Mesodermal cell (in vitro differentiated cells): ENCODE data around the gene B4GALT2.

ENCODE experiments used
- H3K27ac ChIP-seq: 2 replicates; pipeline ENCODE4 v1.7.0; 2013; ENCODE audit warnings: mild to moderate bottlenecking, low read depth, low read length, moderate library complexity; ENCODE audit not compliant: severe bottlenecking
- H3K36me3 ChIP-seq: 2 replicates; pipeline ENCODE4 v1.7.1; 2013; ENCODE audit warnings: mild to moderate bottlenecking, low read length, moderate library complexity; ENCODE audit not compliant: control insufficient read depth, insufficient read depth
- H3K4me1 ChIP-seq: one replicate; pipeline ENCODE4 v1.7.1; 2013; ENCODE audit warnings: mild to moderate bottlenecking, low read length; ENCODE audit not compliant: insufficient read depth, control insufficient read depth, poor library complexity, severe bottlenecking
- H3K4me3 ChIP-seq: 2 replicates; pipeline ENCODE4 v1.7.0; 2013; ENCODE audit warnings: low read length, control low read depth, mild to moderate bottlenecking; ENCODE audit not compliant: insufficient read depth, poor library complexity, severe bottlenecking; ENCODE audit errors: extremely low read depth
- H3K9me3 ChIP-seq: 2 replicates; pipeline ENCODE4 v1.7.1; 2013; ENCODE audit warnings: mild to moderate bottlenecking, low read length, moderate library complexity; ENCODE audit not compliant: control insufficient read depth
- WGBS, 2 experiments: methylation state at CpG; one replicate each; pipeline ENCODE4 v1.1.5; 2013; ENCODE audit warnings: missing lambda C conversion rate in 2 of 2; ENCODE audit not compliant: insufficient coverage in 2 of 2; 5-methylcytosine and 5-hydroxymethylcytosine counted together

Gene B4GALT2

GRCh38 chr1:43958351-43959255 lies 20.4 kb upstream of the B4GALT2 start:
- H3K4me1 ChIP-seq = no peaks in the 10 kb centered on the region
- no peak overlapping the region for H3K4me3 ChIP-seq
- peaks cover 58% of the 10 kb centered on the region for H3K36me3 ChIP-seq
- no peaks in the 10 kb centered on the region for H3K9me3 ChIP-seq
- no peak overlapping the region for H3K27ac ChIP-seq
- WGBS, 2 experiments = 91 to 92% methylated on average over 5 to 7 of the region's 9 CpGs

- Histone ChIP-seq H3K36me3 (peaks cover 65% of the 10 kb centered on the region), H3K27ac (no peak overlapping the region), H3K4me3 (no peak overlapping the region), H3K9me3 (no peaks in the 10 kb centered on the region), H3K4me1 (no peaks in the 10 kb centered on the region)
- 92 to 93% methylated on average over 7 of the region's 8 CpGs for WGBS, 2 experiments
Observed at GRCh38 chr1:43960798-43961197, 18.2 kb upstream of the B4GALT2 start.

- WGBS, 2 experiments = 95 to 97% methylated on average over 2 of the region's 3 CpGs
- Histone ChIP-seq H3K4me1 (no peaks in the 10 kb centered on the region), H3K36me3 (peaks cover 62% of the 10 kb centered on the region), H3K4me3 (no peak overlapping the region), H3K27ac (no peak overlapping the region), H3K9me3 (no peaks in the 10 kb centered on the region)
Observed at GRCh38 chr1:43961692-43962091, 17.3 kb upstream of the B4GALT2 start.

GRCh38 chr1:43962324-43962723 lies 16.7 kb upstream of the B4GALT2 start:
- no peaks in the 10 kb centered on the region for H3K9me3 ChIP-seq
- no peak overlapping the region for H3K27ac ChIP-seq
- H3K4me3 ChIP-seq = no peak overlapping the region
- H3K4me1 ChIP-seq = no peaks in the 10 kb centered on the region
- 87 to 90% methylated on average over 2 of the region's 2 CpGs for WGBS, 2 experiments
- peaks cover 58% of the 10 kb centered on the region for H3K36me3 ChIP-seq

GRCh38 chr1:43963006-43963405 lies 16.0 kb upstream of the B4GALT2 start:
- Histone ChIP-seq H3K4me1 (no peaks in the 10 kb centered on the region), H3K9me3 (no peaks in the 10 kb centered on the region), H3K27ac (no peak overlapping the region), H3K4me3 (no peak overlapping the region), H3K36me3 (peaks cover 54% of the 10 kb centered on the region)
- WGBS, 2 experiments = 90 to 98% methylated on average over 3 of the region's 3 CpGs

GRCh38 chr1:43963890-43964289 lies 15.1 kb upstream of the B4GALT2 start:
- WGBS, 2 experiments = 95 to 96% methylated on average over 4 of the region's 5 CpGs
- peaks cover 45% of the 10 kb centered on the region for H3K36me3 ChIP-seq
- no peak overlapping the region for H3K4me3 ChIP-seq
- H3K27ac ChIP-seq = no peak overlapping the region
- H3K4me1 ChIP-seq = no peaks in the 10 kb centered on the region
- no peaks in the 10 kb centered on the region for H3K9me3 ChIP-seq

GRCh38 chr1:43965316-43965715 lies 13.7 kb upstream of the B4GALT2 start:
- Histone ChIP-seq H3K4me3 (no peak overlapping the region), H3K27ac (no peak overlapping the region), H3K4me1 (no peaks in the 10 kb centered on the region), H3K36me3 (peaks cover 32% of the 10 kb centered on the region), H3K9me3 (no peaks in the 10 kb centered on the region)
- 93 to 100% methylated on average over 2 of the region's 3 CpGs for WGBS, 2 experiments

- Histone ChIP-seq H3K4me1 (peaks cover 7% of the 10 kb centered on the region), H3K9me3 (no peaks in the 10 kb centered on the region), H3K4me3 (no peak overlapping the region), H3K27ac (no peak overlapping the region), H3K36me3 (peaks cover 34% of the 10 kb centered on the region)
- WGBS, 2 experiments = 84% methylated on average over 4 to 5 of the region's 6 CpGs
Observed at GRCh38 chr1:43968348-43968948, 10.6 kb upstream of the B4GALT2 start.

- no peaks in the 10 kb centered on the region for H3K9me3 ChIP-seq
- H3K27ac ChIP-seq = no peak overlapping the region
- peaks cover 7% of the 10 kb centered on the region for H3K4me1 ChIP-seq
- H3K36me3 ChIP-seq = peaks cover 28% of the 10 kb centered on the region
- WGBS, 2 experiments = 49 to 70% methylated on average over 5 to 7 of the region's 7 CpGs
- no peak overlapping the region for H3K4me3 ChIP-seq
Observed at GRCh38 chr1:43969416-43969745, 9.6 kb upstream of the B4GALT2 start.

- Histone ChIP-seq H3K4me3 (peak within 1 kb of the TSS; percentile 76), H3K27ac (no peak within 1 kb of the TSS), H3K4me1 (peaks cover 7% of the 10 kb centered on the region), H3K36me3 (peaks cover 28% of the 10 kb centered on the region), H3K9me3 (no peaks in the 10 kb centered on the region)
- 0 to 1% methylated on average over 29 to 36 of the region's 47 CpGs for WGBS, 2 experiments
Observed at GRCh38 chr1:43969746-43970466, 9.1 kb upstream of the B4GALT2 start, which contains the start of gene DPH2. Gene DPH2, plus strand, starts transcription at chr1:43970010. Its CDS starts 166 bp downstream, at chr1:43970176.
